ENCODE results near the gene UTS2R.

UTS2R gene

GRCh38 chr17:82388223-82388921 is 16.8 kb downstream of the UTS2R start:
- Histone ChIP-seq H3K27me3 (peaks cover 0 to 17% of the 10 kb centered on the region in 2 donors), H3K4me1 (peaks cover 0 to 35% (median 26%) of the 10 kb centered on the region in 4 donors), H3K9me3 (no peaks in the 10 kb centered on the region), H3K36me3 (peaks cover 5 to 30% (median 20%) of the 10 kb centered on the region in 3 donors), H3K27ac (no peak overlapping the region), H3K4me3 (no peak overlapping the region)
- intact Hi-C loops (cut with DNase I; ENCODE audit: low total_unique reads): no loop called here
- no peak for DNase-seq
- no peak for TF ChIP-seq CTCF (IDR thresholded peaks at IDR 0.05)

GRCh38 chr17:82388922-82389283 is 17.3 kb downstream of the UTS2R start:
- no peak overlapping the region for H3K27ac ChIP-seq
- no peak for TF ChIP-seq CTCF (IDR thresholded peaks at IDR 0.05)
- intact Hi-C loops (cut with DNase I; ENCODE audit: low total_unique reads): no loop called here
- H3K4me3 ChIP-seq: no peak overlapping the region
- H3K9me3 ChIP-seq: no peaks in the 10 kb centered on the region
- H3K36me3 ChIP-seq: peaks cover 5 to 36% (median 22%) of the 10 kb centered on the region in 3 donors
- H3K27me3 ChIP-seq: peaks cover 0 to 16% of the 10 kb centered on the region in 2 donors
- DNase-seq: no peak
- peaks cover 0 to 35% (median 26%) of the 10 kb centered on the region in 4 donors for H3K4me1 ChIP-seq

GRCh38 chr17:82389379-82389778 is 17.8 kb downstream of the UTS2R start:
- TF ChIP-seq CTCF (IDR thresholded peaks at IDR 0.05): no peak
- DNase-seq: no peak

GRCh38 chr17:82390015-82390859 is 18.7 kb downstream of the UTS2R start:
- peaks cover 0 to 21% (median 16%) of the 10 kb centered on the region in 4 donors for H3K4me1 ChIP-seq
- no peaks in the 10 kb centered on the region for H3K9me3 ChIP-seq
- DNase-seq: no peak
- peaks cover 5 to 49% (median 31%) of the 10 kb centered on the region in 3 donors for H3K36me3 ChIP-seq
- no peak for TF ChIP-seq CTCF (IDR thresholded peaks at IDR 0.05)
- intact Hi-C loops (cut with DNase I; ENCODE audit: low total_unique reads): no loop called here
- peaks cover 0 to 16% of the 10 kb centered on the region in 2 donors for H3K27me3 ChIP-seq
- no peak overlapping the region for H3K4me3 ChIP-seq
- no peak overlapping the region for H3K27ac ChIP-seq

More at GRCh38 chr17:82389379-82389778, 17.8 kb downstream of the UTS2R start:
- Histone ChIP-seq H3K4me1 (peaks cover 0 to 30% (median 24%) of the 10 kb centered on the region in 4 donors), H3K27me3 (peaks cover 0 to 16% of the 10 kb centered on the region in 2 donors), H3K4me3 (no peak overlapping the region), H3K9me3 (no peaks in the 10 kb centered on the region), H3K27ac (no peak overlapping the region), H3K36me3 (peaks cover 5 to 41% (median 22%) of the 10 kb centered on the region in 3 donors)
- intact Hi-C loops (cut with DNase I; ENCODE audit: low total_unique reads): no loop called here

- DNase-seq: no peak
- TF ChIP-seq CTCF (IDR thresholded peaks at IDR 0.05): no peak
- Histone ChIP-seq H3K9me3 (no peaks in the 10 kb centered on the region), H3K27ac (no peak overlapping the region), H3K4me3 (no peak overlapping the region), H3K27me3 (peaks cover 0 to 12% of the 10 kb centered on the region in 2 donors), H3K4me1 (peaks cover 0 to 14% (median 9%) of the 10 kb centered on the region in 4 donors), H3K36me3 (peaks cover 5 to 52% (median 32%) of the 10 kb centered on the region in 3 donors)
- intact Hi-C loops (cut with DNase I; ENCODE audit: low total_unique reads): no loop called here
Measured at GRCh38 chr17:82390860-82391435, 19.4 kb downstream of the UTS2R start.
